NT2/D1 (cell line): ENCODE measurements around the gene RPL4.
"Not testable (repeated sequence)": the region's sequence is repeated elsewhere in the genome, so short reads cannot be mapped to it uniquely, and the experiment has no call there.

Experiments used
- DNase-seq: peaks from one replicate; pipeline ENCODE4 v3.0.0-alpha.2; 2011; ENCODE audit warnings: low read depth, low spot score
- H3K27me3 ChIP-seq: 2 replicates; pipeline ENCODE4 v1.6.0; 2011; ENCODE audit warnings: mild to moderate bottlenecking; ENCODE audit not compliant: insufficient read length, insufficient read depth
- H3K36me3 ChIP-seq: 2 replicates; pipeline ENCODE4 v1.6.1; 2011; ENCODE audit warnings: mild to moderate bottlenecking, low read length, mixed read lengths; ENCODE audit not compliant: insufficient read depth, insufficient read length
- H3K4me1 ChIP-seq: 2 replicates; pipeline ENCODE4 v1.5.1; 2011; ENCODE audit not compliant: insufficient read depth, insufficient read length
- H3K4me3 ChIP-seq: 2 replicates; pipeline ENCODE4 v1.5.1; 2011; ENCODE audit warnings: low read depth; ENCODE audit not compliant: insufficient read length
- H3K9ac ChIP-seq: 2 replicates; pipeline ENCODE4 v1.6.0; 2011; ENCODE audit warnings: low read depth; ENCODE audit not compliant: insufficient read length
- H3K9me3 ChIP-seq: 2 replicates; pipeline ENCODE4 v1.5.1; 2011; ENCODE audit warnings: mild to moderate bottlenecking, low read length; ENCODE audit not compliant: insufficient read depth
- SUZ12 ChIP-seq: IDR thresholded peaks from 2 replicates; pipeline ENCODE4 v1.6.1; 2011; ENCODE audit not compliant: insufficient read length, insufficient read depth; ENCODE audit errors: extremely low read depth
- YY1 ChIP-seq: IDR thresholded peaks from 2 replicates; pipeline ENCODE4 v1.6.1; 2011; ENCODE audit not compliant: insufficient read length, insufficient read depth
- ZNF274 ChIP-seq: IDR thresholded peaks from 2 replicates; pipeline ENCODE4 v1.6.1; 2011; ENCODE audit warnings: mild to moderate bottlenecking, low read depth, low read length

Gene RPL4

GRCh38 chr15:66476535-66476934, 28.1 kb downstream of the RPL4 start:
- no peak overlapping the region for H3K9ac ChIP-seq
- TF ChIP-seq YY1 (no peak), ZNF274 (no peak), SUZ12 (no peak)
- peaks cover 26% of the 10 kb centered on the region for H3K36me3 ChIP-seq
- no peak for DNase-seq
- peaks cover 13% of the 10 kb centered on the region for H3K4me1 ChIP-seq
- no peak overlapping the region for H3K4me3 ChIP-seq
- no peaks in the 10 kb centered on the region for H3K9me3 ChIP-seq
- no peaks in the 10 kb centered on the region for H3K27me3 ChIP-seq

GRCh38 chr15:66474963-66475362, 29.7 kb downstream of the RPL4 start:
- TF ChIP-seq SUZ12 (no peak), YY1 (no peak), ZNF274 (no peak)
- Histone ChIP-seq H3K9ac (peak overlapping the region; percentile 46), H3K36me3 (peaks cover 22% of the 10 kb centered on the region), H3K27me3 (no peaks in the 10 kb centered on the region), H3K4me3 (no peak overlapping the region), H3K4me1 (peaks cover 21% of the 10 kb centered on the region), H3K9me3 (no peaks in the 10 kb centered on the region)
- DNase-seq = no peak

- Histone ChIP-seq H3K4me1 (peaks cover 21% of the 10 kb centered on the region), H3K9ac (peak overlapping the region; percentile 46), H3K27me3 (no peaks in the 10 kb centered on the region), H3K4me3 (no peak overlapping the region), H3K9me3 (no peaks in the 10 kb centered on the region), H3K36me3 (peaks cover 17% of the 10 kb centered on the region)
- peak; percentile 81 for DNase-seq
- TF ChIP-seq ZNF274 (no peak), SUZ12 (no peak), YY1 (no peak)
Measured at GRCh38 chr15:66474135-66474534, 30.5 kb downstream of the RPL4 start.

GRCh38 chr15:66472176-66472999, 32.3 kb downstream of the RPL4 start:
- DNase-seq = peak; percentile 16
- H3K36me3 ChIP-seq = peaks cover 6% of the 10 kb centered on the region
- H3K4me1 ChIP-seq = peaks cover 21% of the 10 kb centered on the region
- TF ChIP-seq ZNF274 = no peak
- no peak for TF ChIP-seq SUZ12
- no peak for TF ChIP-seq YY1
- no peaks in the 10 kb centered on the region for H3K27me3 ChIP-seq
- no peaks in the 10 kb centered on the region for H3K9me3 ChIP-seq
- no peak overlapping the region for H3K4me3 ChIP-seq
- no peak overlapping the region for H3K9ac ChIP-seq

GRCh38 chr15:66470825-66471224, 33.8 kb downstream of the RPL4 start:
- not testable (repeated sequence) for H3K9me3 ChIP-seq, H3K36me3 ChIP-seq, H3K4me3 ChIP-seq, H3K9ac ChIP-seq, H3K27me3 ChIP-seq
- H3K4me1 ChIP-seq = peaks cover 14% of the 10 kb centered on the region
- DNase-seq = peak; percentile 32

GRCh38 chr15:66467162-66468040, 37.3 kb downstream of the RPL4 start:
- H3K9me3 ChIP-seq = peaks cover 15% of the 10 kb centered on the region
- H3K4me3 ChIP-seq, H3K9ac ChIP-seq, H3K27me3 ChIP-seq, DNase-seq, H3K4me1 ChIP-seq, H3K36me3 ChIP-seq: not testable (repeated sequence)

GRCh38 chr15:66465294-66465693, 39.4 kb downstream of the RPL4 start:
- H3K4me3 ChIP-seq, H3K4me1 ChIP-seq, H3K9ac ChIP-seq, H3K27me3 ChIP-seq, DNase-seq: not testable (repeated sequence)
- H3K36me3 ChIP-seq = peaks cover 13% of the 10 kb centered on the region
- peaks cover 15% of the 10 kb centered on the region for H3K9me3 ChIP-seq
